ENCODE measurements around the gene MKX. TPM values are rescaled to one million over a fixed set of nuclear protein-coding genes. Genes with fewer than 3 reads are reported as not detected.

Gene MKX
- total RNA-seq, 4 donors from 2014 or later = 0.63 to 1.2 (median 1.0) TPM

DNA sequence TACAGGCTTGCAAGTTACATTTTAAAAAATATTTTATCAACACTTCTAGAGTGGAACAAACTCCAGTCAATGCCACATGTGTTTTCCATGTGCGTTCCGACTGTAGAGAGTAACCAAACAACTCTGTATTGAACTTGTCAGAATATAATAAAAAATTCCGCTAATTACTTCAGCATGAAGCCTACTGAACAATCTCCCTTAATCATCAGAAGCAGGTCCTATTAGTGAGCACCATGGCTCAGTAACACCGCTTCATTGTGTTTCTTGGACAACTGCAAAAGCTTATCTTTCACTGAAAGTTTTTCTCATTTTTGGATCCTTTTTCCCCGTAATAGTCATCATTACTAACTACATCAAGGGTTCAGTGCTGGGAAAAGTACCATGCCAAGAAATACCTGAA is 117.0 kb downstream of the MKX start:
- 70 to 74% methylated on average over 5 of the region's 5 CpGs for WGBS, 2 donors
- Histone ChIP-seq H3K4me3 (no peak overlapping the region), H3K27me3 (peaks cover 0 to 5% of the 10 kb centered on the region in 2 donors), H3K4me1 (peaks cover 0 to 3% (median 0%) of the 10 kb centered on the region in 4 donors), H3K36me3 (no peaks in the 10 kb centered on the region), H3K27ac (no peak overlapping the region), H3K9me3 (no peaks in the 10 kb centered on the region)
- DNase-seq (ENCODE audit: low spot score in 2 of 2) = no peak
- TF ChIP-seq EP300 (IDR thresholded peaks at IDR 0.05) = no peak
- no peak for TF ChIP-seq POLR2A (IDR thresholded peaks at IDR 0.05)
- no peak for TF ChIP-seq CTCF (IDR thresholded peaks at IDR 0.05)

DNA sequence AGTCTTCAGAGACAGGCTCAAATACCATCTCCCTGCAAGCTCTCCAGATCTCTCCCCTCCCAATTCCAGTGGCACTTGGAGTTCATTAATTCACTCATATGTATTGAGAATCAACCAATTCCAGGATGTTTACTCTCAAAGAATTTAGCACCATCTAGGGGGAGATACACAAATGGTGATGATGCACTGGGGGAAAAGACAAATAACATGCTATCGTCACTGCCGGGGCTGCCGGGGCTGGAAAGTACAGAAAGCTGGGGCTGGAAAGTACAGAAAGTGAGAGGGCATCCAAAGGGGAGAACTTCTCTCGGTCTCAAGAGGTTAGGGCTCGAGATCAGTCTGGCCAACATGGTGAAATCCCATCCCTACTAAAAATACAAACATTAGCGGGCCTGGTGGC is 118.7 kb downstream of the MKX start:
- Histone ChIP-seq H3K27me3 (peaks cover 0 to 5% of the 10 kb centered on the region in 2 donors), H3K9me3 (no peaks in the 10 kb centered on the region), H3K4me1 (peaks cover 0 to 3% (median 0%) of the 10 kb centered on the region in 4 donors), H3K36me3 (no peaks in the 10 kb centered on the region), H3K27ac (no peak overlapping the region), H3K4me3 (no peak overlapping the region)
- WGBS, 2 donors = 70 to 75% methylated on average over 6 of the region's 6 CpGs
- TF ChIP-seq EP300 (IDR thresholded peaks at IDR 0.05) (no peak), POLR2A (IDR thresholded peaks at IDR 0.05) (no peak), CTCF (IDR thresholded peaks at IDR 0.05) (no peak)
- DNase-seq (ENCODE audit: low spot score in 2 of 2) = no peak

DNA sequence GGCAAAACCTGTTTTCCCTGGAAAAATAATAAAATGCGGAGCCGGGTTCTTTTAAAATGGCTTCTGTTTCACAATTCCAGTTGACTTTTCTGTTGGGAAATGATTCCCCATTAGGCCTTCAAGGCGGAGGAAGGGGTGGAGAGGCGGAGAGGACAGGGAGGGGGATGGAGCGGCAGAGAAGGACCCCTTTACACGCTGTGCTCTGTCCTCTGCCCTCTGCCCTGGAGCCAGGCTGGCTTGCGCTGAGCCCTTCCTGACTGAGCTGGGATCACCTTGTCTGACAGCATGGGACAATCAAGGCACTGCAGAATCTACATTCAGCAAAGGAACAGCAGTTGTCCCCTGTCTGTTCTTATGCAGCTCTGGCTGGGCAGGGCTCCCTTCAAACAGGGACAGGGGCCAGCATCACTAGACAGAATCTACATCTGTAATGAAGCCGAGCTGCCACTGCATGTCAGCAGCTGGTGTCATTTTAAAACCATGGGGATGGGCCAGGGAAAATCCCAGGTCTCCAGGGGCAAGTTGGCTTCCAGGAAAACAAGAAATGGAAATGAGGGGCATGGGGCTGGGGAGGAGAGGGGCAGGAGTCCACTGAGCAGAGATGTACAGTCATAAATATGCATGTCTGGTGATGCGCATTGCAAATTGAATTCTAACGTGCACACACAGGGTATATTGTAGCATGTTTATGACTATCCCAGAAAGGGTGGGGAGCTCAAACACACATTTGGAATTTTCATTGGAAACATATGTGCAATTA is 120.0 kb downstream of the MKX start:
- Histone ChIP-seq H3K27ac (no peak overlapping the region), H3K36me3 (no peaks in the 10 kb centered on the region), H3K4me1 (peaks cover 0 to 13% (median 5%) of the 10 kb centered on the region in 4 donors), H3K27me3 (peaks cover 0 to 5% of the 10 kb centered on the region in 2 donors), H3K4me3 (no peak overlapping the region), H3K9me3 (no peaks in the 10 kb centered on the region)
- no peak for DNase-seq (ENCODE audit: low spot score in 2 of 2)
- TF ChIP-seq EP300 (IDR thresholded peaks at IDR 0.05) = no peak
- TF ChIP-seq CTCF (IDR thresholded peaks at IDR 0.05) = no peak
- no peak for TF ChIP-seq POLR2A (IDR thresholded peaks at IDR 0.05)
- 65 to 73% methylated on average over 10 of the region's 10 CpGs for WGBS, 2 donors

GRCh38 chr10:27624941-27625340 is 120.7 kb downstream of the MKX start:
- no peaks in the 10 kb centered on the region for H3K9me3 ChIP-seq
- no peaks in the 10 kb centered on the region for H3K36me3 ChIP-seq
- H3K4me1 ChIP-seq = peaks cover 0 to 20% (median 6%) of the 10 kb centered on the region in 4 donors
- DNase-seq (ENCODE audit: low spot score in 2 of 2) = no peak
- H3K27me3 ChIP-seq = peaks cover 0 to 5% of the 10 kb centered on the region in 2 donors
- 67 to 73% methylated on average over 9 of the region's 9 CpGs for WGBS, 2 donors
- no peak for TF ChIP-seq EP300 (IDR thresholded peaks at IDR 0.05)
- TF ChIP-seq CTCF (IDR thresholded peaks at IDR 0.05) = no peak
- H3K4me3 ChIP-seq = no peak overlapping the region
- H3K27ac ChIP-seq = no peak overlapping the region

Small RNA genes lying within 50 kb of the gene (small RNA-seq; reads per million reads assigned to genes)
- gene RN7SKP132 = not detected

Other genes starting within 250 kb of the MKX start
- 10 to 100 TPM; 20.7 to 33.3 (median 23.2) TPM for gene RAB18, start 241.5 kb downstream of the MKX start, total RNA-seq

Measured in tibial nerve (tissue), 4 donors.